Measurements from ENCODE around the gene OTUB2.
A peak's percentile ranks its signal among the peaks of the same experiment; 100 is the strongest.
"Not testable (repeated sequence)": the region's sequence is repeated elsewhere in the genome, so short reads cannot be mapped to it uniquely, and the experiment has no call there.

The OTUB2 gene

GRCh38 chr14:94059998-94060397 is 33.9 kb downstream of the OTUB2 start:
- no peak for DNase-seq

- DNase-seq, result no peak
Observed at GRCh38 chr14:94062344-94062940, 36.3 kb downstream of the OTUB2 start.

- no peak for DNase-seq
Observed at GRCh38 chr14:94066089-94066676, 40.0 kb downstream of the OTUB2 start.

- not testable (repeated sequence) for DNase-seq
Observed at GRCh38 chr14:94072076-94072475, 45.9 kb downstream of the OTUB2 start.

DNA sequence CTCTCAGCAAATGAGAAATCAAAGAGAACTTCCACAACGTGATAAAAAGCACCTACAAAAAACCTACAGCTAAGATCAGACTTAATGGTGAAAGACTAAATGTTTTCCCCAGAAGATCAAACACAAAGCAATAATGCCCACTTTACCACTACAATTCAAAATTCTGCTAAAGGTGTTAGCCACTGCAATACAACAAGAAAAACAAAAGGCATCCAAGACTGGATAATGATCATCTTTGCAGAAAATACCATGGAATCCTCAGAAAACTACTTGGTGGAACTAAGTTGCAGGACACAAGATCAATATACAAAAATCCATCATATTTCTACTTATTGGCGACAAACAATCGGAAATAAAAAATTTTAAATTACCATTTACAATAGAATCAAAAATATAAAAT is 48.4 kb downstream of the OTUB2 start:
- no peak for DNase-seq

DNA sequence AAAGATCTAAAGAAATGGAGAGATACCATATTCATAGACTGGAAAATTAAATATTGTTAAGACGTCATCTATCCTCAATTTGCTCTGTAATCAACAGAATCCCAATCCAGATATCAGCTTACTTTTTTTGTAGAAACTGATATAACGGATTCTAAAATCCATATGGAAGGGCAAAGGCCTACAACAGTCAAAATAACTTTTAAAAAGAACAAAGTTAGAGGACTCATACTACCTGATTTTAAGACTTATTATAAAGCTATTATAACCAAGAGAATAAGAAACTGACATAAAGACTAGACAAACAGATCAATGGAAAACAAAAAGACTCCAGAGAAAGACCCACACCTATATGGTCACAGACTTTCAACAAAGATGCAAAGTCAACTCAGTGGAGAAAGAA is 48.9 kb downstream of the OTUB2 start:
- no peak for DNase-seq

- no peak for DNase-seq
Observed at GRCh38 chr14:94077111-94077821, 51.1 kb downstream of the OTUB2 start.

- DNase-seq, result no peak
Observed at GRCh38 chr14:94077823-94078222, 51.7 kb downstream of the OTUB2 start.

- no peak for DNase-seq
Observed at GRCh38 chr14:94079891-94080620, 53.9 kb downstream of the OTUB2 start.

GRCh38 chr14:94080621-94081385 is 54.7 kb downstream of the OTUB2 start, which contains the start of the genes DDX24 and IFI27L1:
TSS of gene DDX24 (minus strand) at chr14:94081202. CDS start at chr14:94079742, 1,460 bp downstream.
TSS of gene IFI27L1 (plus strand) at chr14:94081310. CDS start at chr14:94096938, 15,628 bp downstream.
- peak; percentile 96 for DNase-seq

DNA sequence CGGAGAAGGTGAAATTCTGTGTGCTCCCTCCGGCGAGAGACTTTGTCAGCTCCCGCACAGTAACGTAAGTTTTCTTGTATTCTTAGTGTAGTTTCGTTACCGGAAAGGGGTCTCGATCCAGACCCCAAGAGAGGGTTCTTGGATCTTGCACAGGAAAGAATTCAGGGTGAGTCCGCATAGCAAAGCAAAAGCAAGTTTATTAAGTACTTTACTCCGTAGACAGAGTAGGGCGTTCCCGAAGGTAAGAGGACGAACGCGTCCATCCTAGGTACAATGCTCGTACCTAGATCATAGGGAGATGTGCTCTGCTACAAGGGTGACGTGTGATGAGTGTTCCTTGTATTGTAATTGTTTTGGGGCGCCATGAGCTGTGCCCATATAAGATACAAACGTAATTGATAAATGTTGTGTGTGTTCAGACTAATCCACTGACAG is 55.3 kb downstream of the OTUB2 start:
- DNase-seq, result no peak

DNA sequence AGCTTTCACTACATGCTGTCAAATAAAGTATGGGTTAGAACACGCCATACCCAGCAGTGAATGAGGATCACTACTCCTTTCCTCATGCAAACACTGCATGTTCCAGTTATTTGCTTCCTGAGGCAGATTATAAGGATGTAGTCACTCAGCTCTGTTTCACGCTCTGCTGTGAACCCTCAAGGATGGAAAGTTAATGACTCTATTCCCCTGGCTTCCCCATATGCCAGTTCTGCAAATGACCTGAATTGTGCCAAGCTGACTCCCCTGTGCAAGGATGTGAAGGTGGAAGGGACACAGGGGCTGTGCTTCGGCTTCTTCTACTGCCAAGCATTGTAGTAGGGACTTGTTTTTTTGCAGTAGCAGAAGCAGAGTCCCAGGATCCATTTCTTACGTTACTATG is 61.8 kb downstream of the OTUB2 start:
- no peak for DNase-seq

- DNase-seq, result no peak
Observed at GRCh38 chr14:94088516-94088915, 62.4 kb downstream of the OTUB2 start.

DNA sequence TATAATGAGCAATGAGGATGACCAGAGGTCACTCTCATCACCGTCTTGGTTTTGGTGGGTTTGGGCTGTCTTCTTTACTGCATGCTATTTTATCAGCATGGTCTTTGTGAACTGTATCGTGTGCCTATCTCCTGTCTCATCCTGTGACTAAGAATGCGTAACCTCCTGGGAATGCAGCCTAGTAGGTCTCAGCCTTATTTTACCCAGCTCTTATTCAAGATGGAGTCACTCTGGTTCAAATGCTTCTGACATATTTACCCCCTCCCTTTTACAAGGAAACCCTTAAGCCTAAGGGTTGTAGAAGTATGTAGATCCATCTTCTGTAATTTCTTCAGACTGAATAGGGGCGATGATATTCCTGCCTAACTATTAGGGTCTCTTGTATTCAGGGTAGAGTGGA is 63.3 kb downstream of the OTUB2 start:
- no peak for DNase-seq

DNA sequence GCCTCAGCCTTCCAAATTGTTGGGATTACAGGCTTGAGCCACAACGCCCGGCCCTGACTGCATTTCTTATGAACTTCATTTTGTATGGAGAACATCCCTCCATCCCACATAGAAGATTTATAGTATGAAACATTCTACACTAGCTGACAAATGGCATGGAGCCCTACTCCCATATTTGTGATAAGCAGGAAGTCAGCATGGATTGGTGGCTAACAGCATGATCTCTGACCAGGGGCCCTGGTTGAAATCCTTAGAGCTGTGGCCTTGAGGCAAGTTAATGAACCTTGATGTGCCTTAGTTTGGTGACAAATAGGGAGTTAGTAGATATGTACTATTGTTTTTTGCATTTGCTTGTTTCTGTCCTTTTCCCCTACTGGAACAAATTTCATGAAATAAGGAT is 67.3 kb downstream of the OTUB2 start:
- DNase-seq, result no peak

DNA sequence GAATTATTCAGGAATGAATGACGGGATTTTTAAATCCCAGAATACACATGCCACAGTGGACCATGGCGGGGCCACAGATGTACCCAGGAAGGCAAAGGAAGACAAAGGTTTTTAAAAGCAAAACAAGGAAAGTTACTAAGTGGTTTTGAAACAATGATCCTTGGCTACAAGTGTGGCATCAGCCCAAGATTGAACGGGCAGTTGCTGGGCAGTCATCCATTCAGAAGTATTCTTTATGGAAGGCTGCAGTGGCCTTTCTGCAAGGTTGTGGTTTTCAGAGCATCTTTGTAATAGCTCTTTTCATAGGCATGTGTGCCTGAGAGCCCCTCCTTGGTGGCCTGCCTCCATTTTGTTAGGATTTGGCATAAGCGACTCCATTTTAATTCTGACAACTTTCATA is 71.0 kb downstream of the OTUB2 start:
- DNase-seq, result no peak

Data from retina (tissue), 1 donor.